GM19351 (cell line): ENCODE data around the gene CD84.
A peak's percentile ranks its signal among the peaks of the same experiment; 100 is the strongest.
"Not testable (repeated sequence)": the region's sequence is repeated elsewhere in the genome, so short reads cannot be mapped to it uniquely, and the experiment has no call there.

Experiments
- ATAC-seq: cut with Tn5 transposase; IDR thresholded peaks from one replicate; pipeline ENCODE4 v1.9.1; 2021; ENCODE audit warnings: mild to moderate bottlenecking, moderate library complexity; ENCODE audit not compliant: unreplicated experiment

Gene CD84

GRCh38 chr1:160542303-160542945 is 36.9 kb downstream of the CD84 start:
- no peak for ATAC-seq

DNA sequence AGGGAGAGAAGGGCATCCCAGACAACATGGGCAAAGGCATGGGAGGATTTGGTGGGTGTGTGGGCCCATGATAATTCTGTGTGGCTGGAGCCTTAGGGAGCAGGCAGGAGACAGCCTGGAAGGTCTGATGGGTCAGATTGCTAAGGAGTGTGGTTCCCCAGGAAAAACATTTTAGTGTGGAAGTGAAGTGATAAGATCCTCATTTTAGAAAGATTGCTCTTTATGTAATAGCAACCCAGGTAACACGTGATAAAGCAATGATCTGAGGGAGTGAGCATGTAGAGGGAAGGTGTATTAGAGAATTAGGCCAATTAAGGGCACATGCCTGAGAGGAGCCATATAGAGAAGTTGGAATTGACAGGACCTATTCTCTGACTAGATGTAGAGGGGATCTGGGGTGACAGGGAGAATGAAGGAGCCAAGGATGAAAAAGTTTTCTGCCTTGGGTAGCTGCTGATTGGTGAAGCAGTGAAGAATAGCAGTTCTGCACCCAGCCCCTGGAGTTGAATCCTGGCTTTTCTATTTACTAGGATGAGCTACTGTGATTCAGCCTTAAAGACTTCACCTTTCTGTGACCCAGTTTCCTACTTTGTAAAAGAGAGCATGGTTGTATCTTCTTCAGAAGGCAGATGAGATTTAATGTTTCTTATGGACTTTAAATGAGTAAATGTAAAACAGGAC is 37.5 kb downstream of the CD84 start:
- ATAC-seq: no peak

- ATAC-seq: no peak
Measured at GRCh38 chr1:160540859-160541233, 38.5 kb downstream of the CD84 start.

DNA sequence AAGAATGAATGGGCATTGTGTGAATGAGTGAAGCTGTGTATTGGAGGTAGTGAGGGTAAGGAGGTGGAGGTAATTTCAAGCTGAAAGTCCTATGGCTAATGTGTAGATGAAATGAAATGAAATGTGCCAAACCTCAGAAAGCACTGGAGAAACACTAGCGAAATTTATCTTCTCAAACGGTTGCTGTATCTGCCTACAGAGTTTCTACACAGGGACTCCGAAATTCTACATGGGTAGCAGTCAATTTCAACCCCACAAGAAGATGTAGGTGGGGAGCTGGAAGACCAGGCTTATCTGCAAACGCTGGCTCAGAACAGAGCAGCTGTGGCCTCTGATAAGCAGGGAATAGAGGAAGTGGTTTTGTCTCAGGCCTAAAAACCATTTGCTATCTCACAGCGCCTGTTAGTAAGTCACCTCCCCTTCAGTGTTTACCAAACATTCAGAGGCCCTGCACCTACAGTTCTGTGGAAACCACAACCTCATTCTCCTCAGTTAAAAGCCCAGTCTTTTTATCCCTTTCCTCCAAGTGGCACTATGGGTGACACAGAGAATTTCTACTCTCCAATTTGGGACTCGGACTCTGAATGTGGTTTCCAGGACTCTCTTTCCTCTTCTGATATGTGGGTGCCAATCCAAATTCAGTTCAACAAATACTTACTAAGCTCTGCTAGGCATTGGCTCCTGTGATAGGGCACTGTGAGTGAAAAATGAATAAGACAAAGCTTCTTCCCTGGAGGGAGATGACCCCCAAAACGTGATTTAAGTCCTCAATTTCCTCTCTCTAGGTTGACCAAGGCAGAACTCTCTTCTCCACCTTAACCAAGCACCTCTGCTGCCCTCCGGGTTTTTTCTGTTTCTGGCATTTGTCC is 39.1 kb downstream of the CD84 start:
- ATAC-seq: peak; percentile 95

- no peak for ATAC-seq
Measured at GRCh38 chr1:160539684-160539989, 39.7 kb downstream of the CD84 start.

DNA sequence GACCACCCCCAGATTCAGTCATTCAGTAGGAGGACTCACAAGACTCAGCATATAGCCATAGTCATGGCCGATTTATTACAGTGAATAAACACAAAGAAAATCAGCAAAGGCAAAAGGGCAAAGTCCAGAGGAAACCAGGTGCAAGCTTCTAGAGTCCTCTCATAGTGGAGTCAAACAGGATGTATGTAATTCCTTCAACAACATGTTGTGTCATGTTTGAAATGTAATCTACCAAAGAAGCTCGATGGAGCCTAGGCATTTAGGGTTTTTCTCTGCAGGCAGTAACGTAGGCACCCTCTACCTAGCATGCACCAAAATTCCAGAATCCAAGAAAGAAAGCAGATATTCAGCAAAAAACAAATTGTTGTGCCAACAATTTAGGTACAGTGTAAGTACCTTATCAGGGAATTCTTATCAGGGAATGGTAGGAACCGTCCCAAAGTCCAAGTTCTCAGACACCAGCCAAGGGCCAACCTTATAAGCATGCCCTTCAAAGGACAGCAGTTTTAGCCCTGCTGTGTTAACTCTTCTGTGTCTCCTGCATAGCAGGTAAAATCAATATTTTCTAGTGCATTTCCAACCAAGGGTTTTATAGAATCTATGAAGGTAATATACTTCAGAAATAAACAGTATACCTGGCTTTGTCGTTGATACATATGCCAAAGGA is 40.2 kb downstream of the CD84 start:
- no peak for ATAC-seq

DNA sequence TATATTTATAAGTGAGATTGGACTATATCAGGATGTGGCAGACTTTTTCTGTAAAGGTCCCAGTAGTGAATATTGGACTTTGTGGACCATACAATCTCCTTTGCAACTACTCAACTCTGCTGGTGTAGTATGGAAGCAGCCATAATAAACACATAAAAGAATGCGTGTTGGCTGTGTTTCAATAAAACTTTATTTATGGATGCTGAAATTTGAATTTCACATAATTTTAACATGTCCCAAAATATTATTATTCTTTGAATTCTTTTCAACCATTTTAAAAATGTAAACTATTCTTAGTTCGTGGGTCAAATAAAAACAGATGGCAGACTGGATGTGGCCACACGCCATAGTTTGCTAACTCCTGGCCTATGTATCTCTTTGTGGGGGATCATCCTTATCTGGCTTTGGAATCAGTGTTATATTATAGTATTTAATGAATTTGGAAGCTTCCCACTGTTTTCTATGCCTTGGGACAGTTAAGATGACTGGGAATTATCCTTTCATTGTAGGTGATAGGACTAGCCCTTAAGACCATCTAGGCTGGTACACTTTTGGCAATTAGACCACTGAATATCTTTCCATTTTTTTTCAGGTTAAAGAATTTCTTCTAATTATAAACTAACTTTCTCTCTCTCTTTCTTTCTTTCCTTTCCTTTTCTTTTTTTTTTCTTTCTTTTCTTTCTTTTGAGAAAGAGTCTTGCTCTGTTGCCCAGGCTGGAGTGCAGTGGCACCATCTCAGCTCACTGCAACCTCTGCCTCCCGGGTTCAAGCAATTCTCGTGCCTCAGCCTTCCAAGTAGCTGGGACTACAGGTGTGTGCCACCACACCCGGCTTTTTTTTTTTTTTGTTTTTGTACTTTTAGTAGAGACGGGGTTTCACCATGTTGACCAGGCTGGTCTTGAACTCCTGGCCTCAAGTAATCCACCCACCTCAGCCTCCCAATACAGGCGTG is 41.3 kb downstream of the CD84 start:
- no peak for ATAC-seq

DNA sequence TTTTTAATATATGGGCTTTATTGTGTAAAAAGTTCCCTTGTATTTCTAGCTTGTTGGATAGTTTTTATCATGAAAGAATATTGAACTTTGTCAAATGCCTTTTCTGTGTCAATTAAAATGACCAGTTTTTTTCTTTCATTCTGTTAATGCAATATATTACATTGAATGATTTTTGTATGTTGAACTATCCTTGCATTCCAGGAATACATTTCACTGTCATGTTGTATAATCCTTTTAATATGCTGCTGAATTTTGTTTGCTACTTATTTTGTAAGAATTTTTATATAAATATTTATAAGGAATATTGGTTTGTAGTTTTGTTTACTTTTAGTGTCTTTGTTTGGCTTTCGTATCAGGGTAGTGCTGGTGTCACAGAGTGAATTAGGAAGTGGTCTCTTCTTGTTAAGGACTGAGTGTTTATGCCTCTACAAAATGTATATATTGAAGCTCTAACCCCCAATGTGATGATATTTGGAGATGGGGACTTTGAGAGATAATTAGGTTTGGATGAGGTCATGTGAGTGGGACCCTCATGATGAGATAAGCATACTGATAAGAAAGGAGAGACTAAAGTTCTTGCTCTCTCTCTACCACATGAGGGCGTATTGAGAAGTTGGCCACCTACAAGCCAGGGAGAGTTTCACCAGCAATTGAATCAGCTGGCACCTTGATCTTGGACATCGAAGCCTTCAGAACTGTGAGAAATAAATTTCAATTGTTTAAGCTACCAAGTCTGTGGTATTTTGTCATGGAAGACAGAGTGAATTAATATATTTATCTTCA is 44.3 kb downstream of the CD84 start:
- ATAC-seq: no peak

DNA sequence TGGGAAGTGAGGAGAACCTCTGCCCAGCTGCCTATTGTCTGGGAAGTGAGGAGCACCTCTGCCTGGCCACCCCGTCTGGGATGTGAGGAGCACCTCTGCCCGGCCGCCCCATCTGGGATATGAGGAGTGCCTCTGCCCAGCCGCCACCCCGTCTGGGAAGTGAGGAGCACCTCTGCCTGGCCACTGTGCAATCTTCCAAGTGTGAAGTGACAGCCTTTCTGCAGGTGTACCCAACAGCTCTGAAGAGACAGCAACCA is 46.8 kb downstream of the CD84 start:
- not testable (repeated sequence) for ATAC-seq

- not testable (repeated sequence) for ATAC-seq
Measured at GRCh38 chr1:160531809-160532556, 47.3 kb downstream of the CD84 start.

- not testable (repeated sequence) for ATAC-seq
Measured at GRCh38 chr1:160529401-160529952, 49.8 kb downstream of the CD84 start.

GRCh38 chr1:160523789-160524188 is 55.5 kb downstream of the CD84 start:
- not testable (repeated sequence) for ATAC-seq

DNA sequence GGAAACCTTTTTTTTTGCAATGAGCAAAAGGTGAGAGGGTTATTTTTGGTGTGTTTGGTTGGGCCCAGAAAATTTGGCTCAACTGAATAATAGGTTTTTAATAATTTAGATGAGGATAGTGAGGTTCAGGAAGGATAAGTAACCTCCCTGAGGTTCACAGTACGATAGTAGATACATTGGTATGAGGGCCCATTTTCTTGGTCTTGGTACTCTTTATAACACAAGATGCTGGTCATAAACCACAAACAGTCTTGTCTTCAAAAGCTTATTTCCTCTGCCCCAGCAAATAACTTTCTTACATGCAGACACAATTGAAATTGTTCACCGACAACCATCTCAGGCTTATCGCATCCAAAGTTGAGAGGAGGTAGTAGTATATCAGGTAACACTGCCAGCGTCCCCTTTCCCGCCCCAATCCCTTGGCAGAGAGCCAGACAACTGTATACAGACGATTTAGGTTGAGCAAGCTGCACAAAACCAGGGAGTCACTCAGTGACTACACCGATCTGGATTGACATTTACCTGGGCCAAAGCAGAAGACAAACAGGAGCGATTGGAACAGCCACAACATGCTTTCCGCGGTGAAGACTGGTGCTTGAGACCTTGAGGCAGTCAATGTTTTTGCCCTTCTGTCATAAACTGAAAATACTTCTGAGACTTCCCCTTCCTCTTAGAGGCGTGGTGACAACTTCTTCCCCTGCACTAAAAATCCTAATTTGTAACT is 56.5 kb downstream of the CD84 start, which contains the start of gene SLAMF6:
SLAMF6 (minus strand) TSS at position 634 of the 724 bp plus-strand sequence; CDS start at position 571, 63 bp downstream.
- peak; percentile 64 for ATAC-seq

GRCh38 chr1:160522136-160522535 is 57.2 kb downstream of the CD84 start:
- no peak for ATAC-seq

GRCh38 chr1:160521554-160521953 is 57.7 kb downstream of the CD84 start:
- ATAC-seq: no peak

DNA sequence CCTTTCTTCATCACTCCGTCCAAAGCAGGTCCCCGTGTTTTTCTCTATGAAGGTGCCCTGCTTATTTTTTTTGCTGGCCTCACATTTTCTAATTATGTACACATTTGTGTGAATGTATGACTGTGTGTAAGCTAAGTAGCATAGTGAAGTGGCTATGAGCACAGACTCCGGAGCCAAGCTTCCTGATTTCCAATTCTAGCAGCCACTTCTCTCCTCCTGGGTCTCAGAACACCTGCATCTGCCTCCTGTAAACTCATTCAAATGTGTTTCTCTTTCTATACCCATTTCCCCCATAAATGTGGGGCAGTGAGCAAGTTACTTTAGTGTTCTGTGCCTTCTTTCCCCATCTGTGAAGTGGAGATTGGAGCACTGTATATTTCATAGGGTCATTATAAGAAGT is 58.3 kb downstream of the CD84 start:
- no peak for ATAC-seq

DNA sequence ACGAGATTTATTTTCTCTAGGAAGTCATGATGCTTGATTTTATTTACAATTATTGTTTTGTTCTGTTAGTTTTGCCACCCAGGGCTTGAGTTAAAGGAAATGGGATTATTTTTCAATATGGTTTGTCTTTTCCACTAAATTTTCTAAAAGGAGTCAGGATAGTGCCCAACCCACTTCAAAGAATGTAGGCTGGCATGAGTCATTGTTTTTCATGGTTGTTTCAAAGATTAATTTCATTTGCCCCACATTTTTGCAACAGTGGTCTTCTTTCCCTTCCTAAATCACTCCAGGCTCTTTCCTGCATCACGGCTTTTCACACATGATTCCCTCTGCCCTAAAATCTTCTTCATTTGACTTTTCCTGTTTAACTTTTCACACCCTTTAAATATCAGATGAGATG is 58.7 kb downstream of the CD84 start:
- ATAC-seq: no peak
